Thymus (tissue), 11 donors: ENCODE results near the gene ANKRD24. TPM values are rescaled to one million over a fixed set of nuclear protein-coding genes. Genes with fewer than 3 reads are reported as not detected.
"Not testable (repeated sequence)": the region's sequence is repeated elsewhere in the genome, so short reads cannot be mapped to it uniquely, and the experiment has no call there.

Source experiments
- DNase-seq, 9 donors: peaks; one replicate each; pipeline ENCODE4 v3.0.0-alpha.2; 2013; ENCODE audit warnings: low spot score in 9 of 9, low read depth in 6 of 9, missing footprints in 1 of 9
- H3K27ac ChIP-seq, 2 donors: one replicate each; pipeline ENCODE4 v1.5.1; 2013; ENCODE audit warnings: control low read depth in 1 of 2, low read depth in 1 of 2, low read length in 1 of 2, mild to moderate bottlenecking in 1 of 2, moderate library complexity in 1 of 2
- H3K27me3 ChIP-seq, 2 donors: one replicate each; pipeline ENCODE4 v1.5.1; 2013; ENCODE audit warnings: low read length in 1 of 2; ENCODE audit not compliant: control insufficient read depth in 2 of 2, insufficient read depth in 1 of 2
- H3K36me3 ChIP-seq, 2 donors: one replicate each; pipeline ENCODE4 v1.5.1; 2013; ENCODE audit warnings: low read length in 1 of 2, mild to moderate bottlenecking in 1 of 2, moderate library complexity in 1 of 2; ENCODE audit not compliant: control insufficient read depth in 2 of 2, insufficient read depth in 2 of 2
- H3K4me1 ChIP-seq, 2 donors: one replicate each; pipeline ENCODE4 v1.5.1; 2013; ENCODE audit warnings: low read length in 2 of 2; ENCODE audit not compliant: control insufficient read depth in 2 of 2, insufficient read depth in 2 of 2
- H3K4me3 ChIP-seq, 2 donors: one replicate each; pipeline ENCODE4 v1.5.1; 2013; ENCODE audit warnings: low read length in 2 of 2, control low read depth in 1 of 2, mild to moderate bottlenecking in 1 of 2
- H3K9me3 ChIP-seq, 2 donors: one replicate each; pipeline ENCODE4 v1.5.1; 2013; ENCODE audit warnings: low read length in 1 of 2, mild to moderate bottlenecking in 1 of 2; ENCODE audit not compliant: control insufficient read depth in 2 of 2, insufficient read depth in 1 of 2
- WGBS: extraction: QIAGEN DNeasy Blood & Tissue Kit; methylation state at CpG from one replicate; pipeline ENCODE4 v1.1.7; 2013; 5-methylcytosine and 5-hydroxymethylcytosine counted together
- polyA plus RNA-seq: library from polyadenylated mRNA; stranded (reverse); fragments of 200-250 nt; gene quantifications from one replicate; pipeline ENCODE4 v1.2.3, GENCODE V29; 2013
- total RNA-seq: library from RNA; stranded (reverse); fragments of 120-200 nt; gene quantifications from one replicate; pipeline ENCODE4 v1.2.4, GENCODE V29; 2013
- donor health status: healthy.

The ANKRD24 gene
- total and polyA plus RNA-seq, 2 donors = 0.42 to 4.8 TPM

- WGBS = 99% methylated on average over 6 of the region's 6 CpGs
- DNase-seq, H3K4me3 ChIP-seq, H3K27ac ChIP-seq, H3K27me3 ChIP-seq: not testable (repeated sequence)
- Histone ChIP-seq H3K4me1 (peaks cover 4 to 17% of the 10 kb centered on the region in 2 donors), H3K9me3 (peaks cover 0 to 12% of the 10 kb centered on the region in 2 donors), H3K36me3 (peaks cover 21 to 22% of the 10 kb centered on the region in 2 donors)
These were observed 63.4 kb downstream of the ANKRD24 start for GRCh38 chr19:4245938-4246337.

DNA sequence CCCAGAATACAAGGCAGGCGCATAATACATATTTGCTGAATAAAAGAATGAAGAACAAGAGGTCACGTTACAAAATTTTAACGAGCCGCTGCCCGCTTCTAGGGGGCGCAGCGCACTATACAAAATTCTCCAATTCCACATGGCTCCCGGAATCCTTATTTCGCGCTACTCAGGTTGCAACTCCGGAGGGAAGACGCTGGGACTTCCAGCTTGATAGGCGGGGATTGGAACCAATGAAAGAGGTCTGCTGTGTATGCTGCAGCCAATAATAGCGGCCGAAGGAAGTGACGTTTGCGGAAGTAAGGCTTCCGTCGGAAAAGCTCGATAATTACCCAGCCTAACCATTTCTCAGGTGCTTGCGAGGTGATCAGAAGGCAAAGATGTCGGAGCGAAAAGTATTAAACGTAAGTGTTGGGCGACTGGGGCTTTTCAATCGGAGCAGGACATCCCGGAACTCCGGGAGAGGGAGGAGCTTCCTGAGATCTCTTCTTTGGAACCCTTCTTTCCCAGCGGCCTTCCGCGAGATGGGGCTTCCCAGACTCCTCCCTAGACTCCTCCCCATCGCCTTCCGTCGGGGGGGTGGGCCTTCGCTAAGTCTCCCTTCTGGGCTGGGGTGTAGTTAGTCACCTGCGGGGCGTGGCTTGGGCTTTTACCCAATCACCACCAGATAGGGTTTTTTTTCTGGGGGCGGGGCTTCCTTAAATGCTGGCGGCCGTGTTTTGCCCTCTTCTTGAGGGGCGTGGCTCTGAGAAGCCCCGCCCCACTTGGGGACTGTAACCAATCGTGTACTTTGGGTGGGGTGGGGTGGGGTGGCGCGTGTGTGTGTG lies 64.5 kb downstream of the ANKRD24 start, which contains the start of gene YJU2:
Gene YJU2 (plus strand): TSS at position 314 of the 827 bp plus-strand sequence. CDS start 67 bp downstream, at position 381.
- peak; percentile 97 to 100 (median 99) for DNase-seq
- H3K36me3 ChIP-seq = peaks cover 31% of the 10 kb centered on the region in 2 donors
- H3K4me3 ChIP-seq = peak within 1 kb of the TSS; percentile 63 to 73
- H3K27ac ChIP-seq = peak within 1 kb of the TSS; percentile 99
- no peaks in the 10 kb centered on the region for H3K27me3 ChIP-seq
- under 1% methylated on average over 45 of the region's 45 CpGs for WGBS
- H3K4me1 ChIP-seq = peaks cover 4 to 17% of the 10 kb centered on the region in 2 donors
- peaks cover 0 to 5% of the 10 kb centered on the region in 2 donors for H3K9me3 ChIP-seq

DNA sequence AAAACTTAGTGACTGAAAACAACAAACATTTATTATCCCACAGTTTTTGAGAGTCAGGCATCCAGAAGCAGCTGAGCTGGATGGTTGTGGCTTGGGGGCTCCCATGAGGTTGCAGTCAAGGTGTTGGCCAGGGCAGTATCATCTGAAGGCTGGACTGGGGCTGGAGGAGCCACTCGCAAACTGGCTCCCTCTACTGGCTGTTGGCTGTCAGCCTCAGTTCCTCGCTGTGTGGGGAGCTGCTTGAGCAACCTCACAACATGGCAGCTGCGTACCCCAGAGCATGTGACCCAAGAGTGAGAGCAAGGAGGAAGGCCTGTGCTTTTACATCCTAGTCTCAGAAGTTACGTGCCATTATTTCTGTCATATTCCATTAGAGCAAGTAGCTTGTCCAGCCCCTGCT lies 74.1 kb downstream of the ANKRD24 start:
- no peak for DNase-seq
- H3K27me3 ChIP-seq = no peaks in the 10 kb centered on the region
- H3K9me3 ChIP-seq = peaks cover 7 to 27% of the 10 kb centered on the region in 2 donors
- H3K4me1 ChIP-seq = no peaks in the 10 kb centered on the region
- peaks cover 70 to 83% of the 10 kb centered on the region in 2 donors for H3K36me3 ChIP-seq
- no peak overlapping the region for H3K27ac ChIP-seq
- no peak overlapping the region for H3K4me3 ChIP-seq
- 100% methylated on average over 4 of the region's 4 CpGs for WGBS

DNA sequence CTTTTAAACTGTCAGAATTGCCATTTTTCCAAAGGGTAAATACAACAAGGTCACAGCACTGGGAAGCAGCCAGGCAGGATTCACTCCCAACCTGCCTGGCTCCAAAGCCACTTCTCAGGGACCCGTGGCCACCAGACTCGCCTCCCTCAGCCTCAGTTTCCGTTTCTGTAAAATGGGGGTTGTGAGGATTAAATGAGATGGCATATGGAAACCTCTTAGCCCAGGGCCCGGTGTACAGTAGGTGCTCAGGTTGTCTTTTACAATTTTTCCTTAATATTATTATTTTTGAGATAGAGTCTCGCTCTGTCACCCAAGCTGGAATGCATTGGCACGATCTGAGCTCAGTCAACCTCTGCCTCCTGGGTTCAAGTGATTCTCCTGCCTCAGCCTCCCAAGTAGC lies 74.5 kb downstream of the ANKRD24 start:
- 88% methylated on average over 6 of the region's 6 CpGs for WGBS
- H3K4me1 ChIP-seq = no peaks in the 10 kb centered on the region
- H3K36me3 ChIP-seq = peaks cover 71 to 84% of the 10 kb centered on the region in 2 donors
- H3K9me3 ChIP-seq = peaks cover 7 to 27% of the 10 kb centered on the region in 2 donors
- no peak overlapping the region for H3K4me3 ChIP-seq
- H3K27ac ChIP-seq = no peak overlapping the region
- no peak for DNase-seq
- H3K27me3 ChIP-seq = no peaks in the 10 kb centered on the region

DNA sequence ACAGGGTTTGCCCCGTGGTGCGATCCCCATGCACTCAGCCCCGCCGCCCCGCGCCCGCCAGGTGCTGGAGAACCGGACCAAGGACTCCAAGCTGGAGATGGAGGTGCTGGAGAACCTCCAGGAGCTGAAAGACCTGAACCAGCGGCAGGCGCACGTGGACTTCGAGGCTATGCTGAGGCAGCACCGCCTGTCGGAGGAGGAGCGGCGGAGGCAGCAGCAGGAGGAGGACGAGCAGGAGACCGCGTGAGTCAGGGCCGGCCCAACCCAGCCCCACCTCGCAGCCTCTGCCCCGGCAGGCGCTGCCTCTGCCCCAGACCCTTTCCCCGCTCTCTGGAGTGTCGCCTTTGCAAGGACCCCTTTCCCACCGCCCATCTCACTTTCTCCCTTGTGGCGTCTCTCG lies 75.7 kb downstream of the ANKRD24 start:
- peaks cover 7 to 22% of the 10 kb centered on the region in 2 donors for H3K9me3 ChIP-seq
- no peak overlapping the region for H3K27ac ChIP-seq
- no peak overlapping the region for H3K4me3 ChIP-seq
- WGBS = 98% methylated on average over 28 of the region's 28 CpGs
- H3K27me3 ChIP-seq = no peaks in the 10 kb centered on the region
- H3K4me1 ChIP-seq = no peaks in the 10 kb centered on the region
- DNase-seq = no peak
- peaks cover 66 to 84% of the 10 kb centered on the region in 2 donors for H3K36me3 ChIP-seq

- DNase-seq = no peak
- H3K27me3 ChIP-seq = no peaks in the 10 kb centered on the region
- H3K4me1 ChIP-seq = no peaks in the 10 kb centered on the region
- H3K36me3 ChIP-seq = peaks cover 62 to 84% of the 10 kb centered on the region in 2 donors
- H3K9me3 ChIP-seq = peaks cover 6 to 7% of the 10 kb centered on the region in 2 donors
- WGBS = 89% methylated on average over 11 of the region's 11 CpGs
- H3K4me3 ChIP-seq = no peak overlapping the region
- H3K27ac ChIP-seq = no peak overlapping the region
These were observed 78.2 kb downstream of the ANKRD24 start for GRCh38 chr19:4260613-4261191.

GRCh38 chr19:4264812-4265211 lies 82.3 kb downstream of the ANKRD24 start:
- H3K27ac ChIP-seq = no peak overlapping the region
- DNase-seq = peak in 1 of 9 donors; percentile 28
- no peak overlapping the region for H3K4me3 ChIP-seq
- 61% methylated on average over 4 of the region's 4 CpGs for WGBS
- H3K36me3 ChIP-seq = peaks cover 58 to 84% of the 10 kb centered on the region in 2 donors
- H3K9me3 ChIP-seq = peaks cover 0 to 6% of the 10 kb centered on the region in 2 donors
- H3K27me3 ChIP-seq = no peaks in the 10 kb centered on the region
- H3K4me1 ChIP-seq = no peaks in the 10 kb centered on the region

GRCh38 chr19:4266253-4267000 lies 83.9 kb downstream of the ANKRD24 start:
- no peak for DNase-seq
- Histone ChIP-seq H3K4me1 (no peaks in the 10 kb centered on the region), H3K27me3 (no peaks in the 10 kb centered on the region), H3K9me3 (peaks cover 0 to 6% of the 10 kb centered on the region in 2 donors), H3K4me3 (no peak overlapping the region), H3K27ac (no peak overlapping the region), H3K36me3 (peaks cover 51 to 73% of the 10 kb centered on the region in 2 donors)
- WGBS = 89% methylated on average over 18 of the region's 18 CpGs
